SK-N-SH treated with all-trans-retinoic acid at 6 μM for 48 hours (cell line): ENCODE results near the gene CLEC16A.

ENCODE experiments used
- ATAC-seq: fragments of 200-7000 bp; cut with Tn5 transposase; 3 replicates; pipeline ENCODE4 v1.9.1; 2020; ENCODE audit warnings: mild to moderate bottlenecking, moderate library complexity
- ARNTL ChIP-seq: fragments of 450-650 bp; formaldehyde crosslinking; IDR thresholded peaks from 2 replicates; pipeline ENCODE4 v1.5.0; 2020; ENCODE audit warnings: low read depth, mild to moderate bottlenecking, moderate library complexity, borderline replicate concordance
- BACH2 ChIP-seq: fragments of 250-450 bp; sonication (Bioruptor Pico); IDR thresholded peaks from 2 replicates; pipeline ENCODE4 v1.9.0; 2021; ENCODE audit warnings: mild to moderate bottlenecking, borderline replicate concordance
- CREB5 ChIP-seq: fragments of 250-450 bp; sonication (Bioruptor Pico); IDR thresholded peaks from 2 replicates; pipeline ENCODE4 v1.5.1; 2020; ENCODE audit warnings: low read depth, mild to moderate bottlenecking, moderate library complexity
- CSDC2 ChIP-seq: fragments of 250-450 bp; sonication (Bioruptor Pico); IDR thresholded peaks from 2 replicates; pipeline ENCODE4 v1.5.0; 2020; ENCODE audit warnings: mild to moderate bottlenecking, moderate library complexity
- CSRNP3 ChIP-seq: fragments of 250-450 bp; sonication (Bioruptor Pico); IDR thresholded peaks from 2 replicates; pipeline ENCODE4 v1.5.1; 2021; ENCODE audit warnings: mild to moderate bottlenecking, moderate library complexity
- ESRRG ChIP-seq: fragments of 250-450 bp; sonication (Bioruptor Pico); IDR thresholded peaks from 2 replicates; pipeline ENCODE4 v1.6.1; 2021; ENCODE audit warnings: mild to moderate bottlenecking
- GLIS3 ChIP-seq: fragments of 250-450 bp; sonication (Bioruptor Pico); IDR thresholded peaks from 2 replicates; pipeline ENCODE4 v1.5.0; 2020; ENCODE audit warnings: mild to moderate bottlenecking, moderate library complexity
- ISL1 ChIP-seq: fragments of 250-450 bp; sonication (Bioruptor Pico); IDR thresholded peaks from 2 replicates; pipeline ENCODE4 v2.1.2; 2022; ENCODE audit warnings: mild to moderate bottlenecking, moderate library complexity
- OSR1 ChIP-seq: fragments of 250-450 bp; sonication (Bioruptor Pico); IDR thresholded peaks from 2 replicates; pipeline ENCODE4 v1.8.0; 2022; ENCODE audit warnings: moderate library complexity, mild to moderate bottlenecking, inconsistent platforms
- POU6F1 ChIP-seq: fragments of 250-450 bp; sonication (Bioruptor Pico); IDR thresholded peaks from 2 replicates; pipeline ENCODE4 v1.8.0; 2021; ENCODE audit warnings: low read depth, mild to moderate bottlenecking, moderate library complexity, borderline replicate concordance
- PPARA ChIP-seq: fragments of 250-450 bp; sonication (Bioruptor Pico); IDR thresholded peaks from 2 replicates; pipeline ENCODE4 v1.5.0; 2020; ENCODE audit warnings: mild to moderate bottlenecking, borderline replicate concordance
- RARB ChIP-seq: fragments of 250-450 bp; sonication (Bioruptor Pico); IDR thresholded peaks from 2 replicates; pipeline ENCODE4 v1.8.0; 2021; ENCODE audit warnings: mild to moderate bottlenecking, moderate library complexity
- SNAI2 ChIP-seq: fragments of 250-450 bp; sonication (Bioruptor Pico); IDR thresholded peaks from 2 replicates; pipeline ENCODE4 v1.5.0; 2020; ENCODE audit warnings: mild to moderate bottlenecking, moderate library complexity
- TCF4 ChIP-seq: fragments of 250-450 bp; sonication (Bioruptor Pico); IDR thresholded peaks from 2 replicates; pipeline ENCODE4 v1.8.0; 2021; ENCODE audit warnings: mild to moderate bottlenecking, moderate library complexity, borderline replicate concordance
- TOX ChIP-seq: fragments of 250-450 bp; sonication (Bioruptor Pico); IDR thresholded peaks from 2 replicates; pipeline ENCODE4 v1.8.0; 2021; ENCODE audit warnings: mild to moderate bottlenecking, moderate library complexity, borderline replicate concordance
- TSHZ2 ChIP-seq: fragments of 250-450 bp; sonication (Bioruptor Pico); IDR thresholded peaks from 2 replicates; pipeline ENCODE4 v1.5.0; 2020; ENCODE audit warnings: mild to moderate bottlenecking, moderate library complexity
- ZC3H10 ChIP-seq: fragments of 250-450 bp; sonication (Bioruptor Pico); IDR thresholded peaks from 2 replicates; pipeline ENCODE4 v1.5.1; 2021; ENCODE audit warnings: mild to moderate bottlenecking, moderate library complexity
- ZFP3 ChIP-seq: fragments of 250-450 bp; sonication (Bioruptor Pico); IDR thresholded peaks from 2 replicates; pipeline ENCODE4 v1.5.0; 2020; ENCODE audit warnings: mild to moderate bottlenecking, moderate library complexity
- ZFP30 ChIP-seq: fragments of 450-650 bp; formaldehyde crosslinking; IDR thresholded peaks from 2 replicates; pipeline ENCODE4 v1.5.0; 2022; ENCODE audit warnings: mild to moderate bottlenecking, moderate library complexity
- ZNF565 ChIP-seq: fragments of 450-650 bp; formaldehyde crosslinking; conservative IDR thresholded peaks from 2 replicates; pipeline ENCODE4 v1.5.0; 2020; ENCODE audit warnings: low read depth, mild to moderate bottlenecking, moderate library complexity
- ZNF70 ChIP-seq: fragments of 450-650 bp; formaldehyde crosslinking; IDR thresholded peaks from 2 replicates; pipeline ENCODE4 v1.5.0; 2020; ENCODE audit warnings: mild to moderate bottlenecking, moderate library complexity
- ZNF8 ChIP-seq: fragments of 450-650 bp; formaldehyde crosslinking; IDR thresholded peaks from 2 replicates; pipeline ENCODE4 v1.5.0; 2020; ENCODE audit warnings: mild to moderate bottlenecking, moderate library complexity
- TF ChIP-seq, protein P1 (sequence below): fragments of 250-450 bp; sonication (Bioruptor Pico); IDR thresholded peaks from 2 replicates; pipeline ENCODE4 v1.8.0; 2020; ENCODE audit warnings: mild to moderate bottlenecking, moderate library complexity, borderline replicate concordance

CLEC16A gene

DNA sequence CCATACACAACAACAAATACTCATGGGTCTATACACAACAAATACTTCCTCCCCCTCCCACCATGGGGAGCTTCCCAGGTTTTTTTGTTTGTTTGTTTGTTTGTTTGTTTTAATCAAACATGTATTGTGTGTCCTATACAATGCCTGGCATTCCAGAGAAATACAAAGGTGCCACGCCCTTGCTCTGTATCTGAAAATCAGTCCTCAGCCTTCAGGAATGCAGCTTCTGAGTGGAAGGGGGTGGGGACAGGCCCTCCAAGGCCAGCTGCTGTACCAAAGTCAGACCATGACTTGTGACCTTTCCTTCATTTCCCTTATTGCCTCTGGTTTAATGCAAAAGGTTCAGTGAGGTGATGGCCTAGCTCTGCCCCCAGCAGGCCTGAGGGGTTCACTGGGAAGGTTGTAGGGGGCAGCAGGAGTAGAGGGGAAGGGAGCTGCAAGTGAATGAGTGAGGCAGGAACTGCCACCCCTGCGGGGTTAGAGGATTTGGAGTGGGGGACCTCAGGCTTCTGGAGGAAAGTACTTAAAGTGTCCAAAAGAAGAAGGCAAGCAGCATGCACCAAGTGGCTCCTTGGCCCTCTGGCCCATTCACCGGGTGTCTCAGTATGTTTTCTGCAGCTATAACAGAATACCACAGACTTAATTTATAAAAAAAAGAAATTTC, 105.2 kb downstream of the CLEC16A start:
- TF ChIP-seq CSRNP3 (CRISPR knock-in tag) (no peak), GLIS3 (CRISPR knock-in tag) (no peak), TOX (CRISPR knock-in tag) (no peak), ZNF70 (no peak), ARNTL (CRISPR knock-in tag) (no peak), ZNF8 (no peak), PPARA (no peak), CSDC2 (CRISPR knock-in tag) (no peak), POU6F1 (no peak), ESRRG (CRISPR knock-in tag) (no peak), CREB5 (no peak), RARB (CRISPR knock-in tag) (no peak), SNAI2 (no peak), ZFP3 (CRISPR knock-in tag) (no peak)
- TF ChIP-seq, protein P1, sequence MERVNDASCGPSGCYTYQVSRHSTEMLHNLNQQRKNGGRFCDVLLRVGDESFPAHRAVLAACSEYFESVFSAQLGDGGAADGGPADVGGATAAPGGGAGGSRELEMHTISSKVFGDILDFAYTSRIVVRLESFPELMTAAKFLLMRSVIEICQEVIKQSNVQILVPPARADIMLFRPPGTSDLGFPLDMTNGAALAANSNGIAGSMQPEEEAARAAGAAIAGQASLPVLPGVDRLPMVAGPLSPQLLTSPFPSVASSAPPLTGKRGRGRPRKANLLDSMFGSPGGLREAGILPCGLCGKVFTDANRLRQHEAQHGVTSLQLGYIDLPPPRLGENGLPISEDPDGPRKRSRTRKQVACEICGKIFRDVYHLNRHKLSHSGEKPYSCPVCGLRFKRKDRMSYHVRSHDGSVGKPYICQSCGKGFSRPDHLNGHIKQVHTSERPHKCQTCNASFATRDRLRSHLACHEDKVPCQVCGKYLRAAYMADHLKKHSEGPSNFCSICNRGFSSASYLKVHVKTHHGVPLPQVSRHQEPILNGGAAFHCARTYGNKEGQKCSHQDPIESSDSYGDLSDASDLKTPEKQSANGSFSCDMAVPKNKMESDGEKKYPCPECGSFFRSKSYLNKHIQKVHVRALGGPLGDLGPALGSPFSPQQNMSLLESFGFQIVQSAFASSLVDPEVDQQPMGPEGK (CRISPR knock-in tag): no peak
- ATAC-seq: no peak

GRCh38 chr16:11050536-11050935, 106.2 kb downstream of the CLEC16A start:
- no peak for ATAC-seq
- TF ChIP-seq PPARA (no peak), GLIS3 (CRISPR knock-in tag) (no peak), CSDC2 (CRISPR knock-in tag) (no peak), OSR1 (CRISPR knock-in tag) (no peak), RARB (CRISPR knock-in tag) (no peak), CREB5 (no peak), ZC3H10 (CRISPR knock-in tag) (no peak), TSHZ2 (no peak), ZFP3 (CRISPR knock-in tag) (no peak), TCF4 (CRISPR knock-in tag) (no peak), BACH2 (CRISPR knock-in tag) (no peak), ESRRG (CRISPR knock-in tag) (no peak), ISL1 (no peak), ZFP30 (CRISPR knock-in tag) (no peak), ZNF565 (CRISPR knock-in tag) (no peak), ARNTL (CRISPR knock-in tag) (no peak), CSRNP3 (CRISPR knock-in tag) (no peak), POU6F1 (no peak)
- TF ChIP-seq, protein P1 (CRISPR knock-in tag): no peak
